ENCODE results near the gene MTA3.

Gene MTA3

DNA sequence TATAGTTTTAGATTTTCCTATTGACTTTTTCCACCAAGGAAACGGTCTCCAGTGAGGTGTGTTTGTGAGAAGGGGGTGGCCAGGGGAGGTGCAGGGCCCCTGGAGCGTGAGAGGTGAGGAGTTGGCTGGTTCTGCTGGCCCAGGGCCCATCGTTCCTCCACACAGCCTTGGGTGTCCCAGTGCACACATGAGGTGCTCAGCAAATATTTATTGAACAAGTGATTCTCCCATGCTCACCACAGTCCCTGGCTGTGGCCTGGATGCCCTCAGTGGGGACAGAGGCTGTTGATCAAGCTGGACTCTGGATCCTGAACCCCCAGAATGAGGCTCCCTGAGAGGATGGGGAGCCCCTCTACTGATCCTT, 219.0 kb downstream of the MTA3 start:
- DNase-seq (ENCODE audit: low read depth): no peak

DNA sequence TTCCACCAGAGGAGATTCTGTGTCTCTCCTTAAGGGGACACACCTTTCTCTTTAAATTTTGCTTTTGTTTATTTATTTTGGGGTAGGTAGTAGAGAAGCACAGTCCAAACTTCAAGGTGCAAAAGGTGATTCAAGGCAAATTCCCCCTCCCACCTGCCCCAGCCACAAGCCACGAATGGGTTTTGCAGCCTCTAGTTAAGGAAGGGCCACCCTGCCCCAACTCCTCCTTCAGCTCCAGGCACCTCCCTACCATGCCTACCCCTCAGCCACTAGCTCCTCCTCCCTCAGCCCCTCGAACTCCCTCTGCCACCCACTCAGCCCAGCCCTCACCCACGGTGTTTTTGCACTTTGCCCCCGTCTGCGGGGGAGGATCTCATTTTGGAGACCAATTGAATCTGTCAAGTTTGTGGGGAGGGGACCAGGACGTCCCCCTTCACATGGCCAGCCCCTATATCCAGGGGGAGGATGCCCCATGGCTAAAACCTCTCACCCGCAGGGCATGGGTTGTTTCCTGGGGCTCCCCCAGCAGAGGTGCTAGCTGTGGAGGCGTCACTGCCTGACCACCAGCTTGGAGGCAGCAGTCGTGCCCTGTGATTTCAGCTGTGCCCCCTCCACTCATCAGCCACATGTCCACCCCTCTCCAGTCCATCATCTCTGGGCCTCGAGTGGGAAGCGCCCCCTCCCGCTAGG, 219.5 kb downstream of the MTA3 start:
- DNase-seq (ENCODE audit: low read depth): no peak

DNA sequence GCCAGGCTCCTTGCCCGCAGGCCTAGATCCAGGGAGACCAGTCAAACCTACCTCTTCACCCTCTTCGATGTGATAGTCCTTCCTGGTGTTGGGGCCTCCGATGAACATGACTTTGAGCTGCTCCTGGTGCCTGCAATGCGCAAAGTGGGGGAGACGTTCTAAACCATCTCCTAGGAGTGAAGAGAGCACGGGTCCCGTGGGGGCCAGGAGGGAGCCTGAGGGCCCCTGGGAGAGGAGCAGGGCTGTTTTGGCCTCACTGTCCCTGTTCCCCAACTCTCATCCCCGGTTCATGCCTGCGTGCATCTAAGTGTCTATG, 220.0 kb downstream of the MTA3 start:
- DNase-seq (ENCODE audit: low read depth): no peak

DNA sequence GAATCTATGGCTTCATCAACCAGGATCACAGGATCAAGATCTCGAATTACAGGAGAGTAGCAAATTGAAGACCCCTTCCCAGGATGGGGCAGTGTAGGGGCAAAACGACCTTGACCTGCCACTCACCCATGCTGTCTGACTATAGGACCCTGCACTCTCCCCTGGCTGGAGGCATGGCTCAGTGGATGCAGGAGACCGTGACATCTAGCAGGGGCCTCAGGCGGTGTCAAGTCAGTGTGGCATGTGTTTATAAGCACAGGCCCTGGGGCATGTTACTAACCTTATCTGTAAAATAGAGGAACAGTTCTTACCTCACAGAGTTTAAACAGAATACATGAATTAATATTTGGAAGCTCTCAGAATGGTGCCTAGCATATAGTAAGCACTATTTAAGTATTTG, 220.4 kb downstream of the MTA3 start:
- no peak for DNase-seq (ENCODE audit: low read depth)

DNA sequence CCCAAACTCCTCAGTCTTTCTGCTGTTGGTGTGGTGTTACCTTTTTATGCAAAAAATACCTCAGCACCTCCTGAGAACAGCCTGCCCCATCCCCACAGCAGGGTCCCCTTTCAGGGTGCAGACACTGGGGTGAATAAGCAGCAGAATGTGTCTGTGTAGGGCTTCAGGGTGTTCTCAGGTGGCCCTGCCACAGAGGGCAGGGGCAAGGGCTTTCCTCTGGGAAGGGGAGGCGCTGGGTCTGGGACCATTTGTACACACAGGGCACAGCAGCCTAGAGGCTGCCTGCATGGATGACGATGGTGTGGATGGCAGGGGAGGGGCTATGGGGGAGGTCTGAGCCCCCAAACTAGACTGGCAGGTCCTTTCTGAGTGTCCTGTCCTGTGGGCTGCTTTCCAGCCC, 221.3 kb downstream of the MTA3 start:
- DNase-seq (ENCODE audit: low read depth): no peak

DNA sequence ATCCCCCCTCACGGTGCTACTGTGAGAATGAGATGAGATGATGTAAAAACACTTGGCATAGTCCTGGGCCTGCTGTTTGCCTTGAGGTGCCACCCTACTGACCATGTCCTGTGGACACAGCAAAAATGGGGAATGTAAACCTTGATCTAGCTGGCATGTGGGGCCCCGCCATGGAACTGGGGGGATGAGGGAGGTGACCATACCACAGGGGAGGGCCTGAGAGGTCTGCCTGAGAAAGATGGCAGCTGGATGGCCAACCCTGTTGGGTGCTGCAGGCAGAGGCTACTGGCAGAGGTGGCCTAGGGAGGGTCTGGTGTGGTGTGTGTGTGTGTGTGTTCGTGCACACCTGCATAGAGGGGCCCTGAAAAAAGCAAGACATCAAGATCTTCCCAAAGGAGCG, 223.2 kb downstream of the MTA3 start:
- no peak for DNase-seq (ENCODE audit: low read depth)

DNA sequence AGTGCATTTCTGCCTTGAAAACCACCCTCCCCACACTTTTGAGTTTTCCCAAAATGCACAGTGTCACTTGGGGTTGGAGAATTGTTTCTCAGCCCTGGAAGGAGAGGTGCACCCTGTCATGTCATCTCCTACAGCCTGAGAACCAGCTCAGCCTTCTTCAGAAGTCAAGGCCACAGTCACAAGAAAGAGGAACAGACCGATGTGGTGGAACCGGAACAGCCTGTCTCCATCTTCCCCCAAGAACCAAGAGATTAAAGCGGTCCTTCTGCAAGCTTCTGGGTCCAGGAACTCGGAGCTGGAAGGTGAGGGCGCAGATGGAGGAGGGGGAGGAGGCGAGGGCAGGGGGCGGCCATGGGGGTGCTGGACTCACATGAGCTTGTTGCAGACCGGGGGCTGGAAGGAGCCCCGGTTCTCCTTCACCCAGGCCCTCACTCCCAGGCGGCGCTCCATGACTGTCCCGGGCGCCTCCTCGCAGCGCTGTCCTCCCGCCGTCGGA, 223.7 kb downstream of the MTA3 start:
- DNase-seq (ENCODE audit: low read depth): no peak

DNA sequence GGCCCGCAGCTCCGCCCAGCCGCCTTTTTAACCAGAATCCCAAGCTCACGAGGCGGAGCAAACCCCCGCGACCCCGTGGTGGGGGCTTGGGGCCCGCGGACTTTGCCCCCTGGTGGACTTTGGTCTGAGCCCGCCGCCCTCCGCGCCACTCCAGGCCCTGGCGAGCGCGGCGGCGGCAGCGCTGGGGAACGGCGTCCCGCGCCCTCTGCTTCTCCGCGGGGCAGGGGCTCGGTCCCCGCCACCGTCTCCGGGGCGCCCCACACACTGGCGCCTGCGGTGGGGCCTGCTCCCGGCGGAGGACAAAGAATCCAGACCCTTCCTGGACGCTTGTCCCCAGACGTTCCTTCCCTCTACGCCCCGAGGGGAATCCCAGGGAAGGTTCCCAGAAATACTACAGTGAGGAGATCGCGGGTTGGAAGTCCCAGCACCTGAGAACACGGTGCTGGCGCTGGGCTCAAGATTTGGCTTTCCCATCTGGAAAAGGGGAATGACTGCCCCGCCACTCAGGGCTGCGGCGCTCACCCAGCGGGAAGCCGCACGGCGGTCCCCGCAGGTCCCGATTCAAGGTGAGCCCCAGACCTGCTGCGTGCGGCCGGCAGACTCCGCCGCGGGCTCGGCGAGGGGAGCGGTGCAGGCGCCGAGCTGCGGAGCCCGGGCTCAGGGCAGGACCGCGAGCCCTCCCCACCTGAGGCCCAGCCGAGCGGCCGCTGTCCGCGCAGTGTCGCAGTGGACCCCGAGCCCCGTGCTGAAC, 224.3 kb downstream of the MTA3 start, which contains the start of gene HAAO:
Gene HAAO (minus strand): TSS at position 1 of the 751 bp plus-strand sequence. CDS start 47 bp downstream, outside the sequence.
- DNase-seq (ENCODE audit: low read depth): no peak

DNA sequence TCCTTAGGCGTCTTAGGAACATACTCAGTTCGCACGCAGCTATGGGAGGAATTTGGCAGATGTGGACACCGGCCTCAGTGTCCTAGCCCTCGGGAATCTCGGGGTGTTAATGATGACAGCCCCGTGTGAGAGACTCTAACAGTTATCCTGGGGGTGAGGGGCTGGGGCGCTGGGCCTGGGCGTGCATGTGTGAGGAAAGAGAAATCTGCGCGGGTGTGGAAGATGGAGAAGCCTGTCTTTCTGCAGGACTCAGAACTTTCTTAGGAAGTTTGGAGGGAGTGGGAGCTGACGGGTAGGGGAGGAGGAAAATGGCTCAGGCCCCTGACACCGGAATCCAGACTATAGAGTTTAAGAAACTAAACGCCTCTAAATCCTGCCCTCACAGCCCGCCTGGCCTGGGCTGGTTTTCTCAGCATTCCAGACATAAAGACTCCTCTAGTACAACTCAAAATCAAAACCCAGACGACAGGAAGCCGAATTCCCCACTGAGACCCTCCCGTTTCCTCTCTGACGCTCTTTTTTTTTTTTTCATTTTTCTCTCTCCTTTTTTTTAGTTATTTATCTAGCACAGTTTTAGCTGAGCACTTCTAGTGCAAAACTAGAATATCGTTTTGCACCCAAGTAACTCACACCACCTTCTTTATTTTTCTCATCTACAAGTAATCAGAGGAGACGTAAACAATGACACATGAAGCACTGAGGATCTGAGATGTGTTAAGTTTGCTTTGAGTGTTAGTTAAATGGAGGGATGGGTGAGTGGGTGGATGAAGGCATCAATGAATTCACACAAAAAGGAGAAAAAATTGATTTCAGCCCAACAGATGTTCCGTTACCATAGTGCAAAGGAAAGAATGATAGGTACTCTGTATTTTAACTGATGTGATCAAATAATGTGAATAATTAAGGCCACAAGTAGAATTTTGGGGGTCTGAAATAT, 225.2 kb downstream of the MTA3 start:
- no peak for DNase-seq (ENCODE audit: low read depth)

DNA sequence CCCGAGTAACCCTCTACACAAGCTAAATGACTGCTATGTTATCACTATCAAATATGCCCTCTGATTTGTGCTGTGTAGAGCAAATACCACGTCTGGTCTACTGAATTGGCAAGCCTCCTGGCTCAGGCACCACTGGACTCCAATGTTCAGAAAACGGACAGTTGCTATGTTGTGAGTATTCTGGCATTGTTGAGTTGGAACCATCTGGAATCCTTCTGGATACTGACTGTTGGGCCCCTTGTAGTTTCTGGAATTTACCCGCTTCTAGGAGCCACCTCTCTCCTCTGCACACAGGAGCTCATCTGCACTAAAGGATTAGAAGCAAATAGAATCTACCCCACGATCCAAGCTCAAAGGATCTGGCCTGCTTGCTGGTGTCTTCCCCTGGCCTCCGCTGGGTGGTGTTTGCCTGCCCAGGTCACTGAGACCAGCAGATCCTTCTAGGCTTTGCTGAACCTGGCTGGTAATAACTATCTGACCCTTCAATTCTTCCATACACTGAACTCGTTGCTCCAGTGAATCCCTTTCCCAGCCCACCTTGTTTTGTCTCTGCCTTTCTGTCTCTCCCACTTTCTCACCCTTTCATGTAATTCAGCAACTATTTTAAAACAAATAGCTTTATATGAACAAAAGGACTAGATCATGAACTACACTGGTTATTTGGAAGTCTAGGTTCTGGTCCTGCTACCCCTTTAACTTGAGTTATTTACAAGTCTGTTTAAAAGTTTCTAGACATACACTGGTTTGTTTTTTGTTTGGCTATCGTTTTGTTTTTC, 226.0 kb downstream of the MTA3 start:
- DNase-seq (ENCODE audit: low read depth): no peak

DNA sequence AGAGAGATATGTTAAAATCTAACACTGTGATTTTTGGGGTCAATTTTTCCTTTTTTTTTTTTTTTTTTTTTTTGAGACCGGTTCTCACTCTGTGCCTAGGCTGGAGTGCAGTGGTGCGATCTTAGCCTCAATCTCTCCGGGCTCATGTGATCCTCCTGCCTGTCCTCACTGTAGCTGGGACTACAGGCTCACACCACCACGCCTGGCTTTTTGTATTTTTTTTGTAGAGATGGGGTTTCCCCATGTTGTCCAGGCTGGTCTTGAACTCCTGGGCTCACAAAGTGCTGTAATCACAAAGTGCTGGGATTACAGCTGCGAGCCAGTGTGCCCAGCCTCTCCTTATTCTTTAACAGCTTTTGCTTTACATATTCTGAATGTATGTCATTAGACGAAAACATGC, 226.8 kb downstream of the MTA3 start:
- DNase-seq (ENCODE audit: low read depth): no peak

DNA sequence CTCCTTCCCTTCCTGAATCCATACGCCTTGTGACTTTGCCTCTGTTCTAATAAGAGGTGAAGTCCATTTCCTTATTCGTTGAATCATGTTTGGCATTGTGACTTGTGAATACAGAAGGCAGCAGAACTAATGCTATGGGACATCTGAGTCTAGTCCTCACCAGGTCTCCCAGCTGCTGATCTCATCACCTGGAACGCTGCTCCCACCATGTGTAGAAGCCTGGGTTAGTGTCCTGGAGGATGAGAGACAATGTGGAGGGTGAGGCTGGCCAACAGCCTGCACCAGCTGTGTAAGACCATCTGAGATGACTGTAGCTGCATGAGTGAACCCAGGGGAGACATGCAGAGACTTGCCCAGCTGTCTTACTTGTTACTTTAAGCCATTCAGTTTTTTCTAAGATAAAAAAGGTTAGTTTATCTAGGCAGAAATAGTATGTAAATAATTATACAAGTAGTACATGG, 227.4 kb downstream of the MTA3 start:
- DNase-seq (ENCODE audit: low read depth): no peak

DNA sequence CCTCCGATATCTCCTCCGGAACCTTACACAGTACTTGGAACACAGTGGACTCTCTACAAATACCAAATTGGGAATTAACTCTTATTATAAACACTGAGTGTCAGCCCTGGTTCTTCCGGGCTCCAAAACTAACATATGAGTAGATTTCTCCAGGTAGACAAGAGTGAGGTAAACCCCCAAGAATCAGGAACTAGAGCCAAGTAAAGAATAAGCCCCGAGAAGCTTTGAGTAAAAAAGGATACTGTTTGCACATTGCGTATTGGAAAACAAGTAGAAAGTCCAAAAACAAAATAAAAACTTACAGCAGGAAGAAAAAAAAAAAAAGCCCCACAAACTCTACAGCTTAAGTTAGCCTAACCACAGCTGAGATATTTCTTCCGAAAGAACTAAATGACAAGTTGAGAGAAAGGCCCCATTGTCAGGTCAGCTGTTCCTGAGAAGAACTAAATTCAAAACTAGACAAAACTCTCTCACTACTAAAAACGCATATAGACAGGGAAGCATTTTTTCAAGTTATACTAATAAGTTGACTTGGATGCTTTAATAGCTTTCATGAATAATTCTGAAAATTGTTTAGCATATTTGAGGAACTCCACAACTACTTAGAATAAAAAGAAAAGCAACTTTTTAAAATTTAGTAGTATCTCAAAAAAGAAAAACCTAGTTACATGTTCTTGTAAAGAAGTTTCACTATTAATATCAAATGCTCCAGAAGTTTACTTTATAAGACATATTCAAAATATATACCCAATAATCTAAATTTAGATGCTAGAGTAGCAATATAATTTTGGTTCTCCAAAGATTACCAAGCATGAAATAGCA, 228.2 kb downstream of the MTA3 start:
- DNase-seq (ENCODE audit: low read depth): no peak

DNA sequence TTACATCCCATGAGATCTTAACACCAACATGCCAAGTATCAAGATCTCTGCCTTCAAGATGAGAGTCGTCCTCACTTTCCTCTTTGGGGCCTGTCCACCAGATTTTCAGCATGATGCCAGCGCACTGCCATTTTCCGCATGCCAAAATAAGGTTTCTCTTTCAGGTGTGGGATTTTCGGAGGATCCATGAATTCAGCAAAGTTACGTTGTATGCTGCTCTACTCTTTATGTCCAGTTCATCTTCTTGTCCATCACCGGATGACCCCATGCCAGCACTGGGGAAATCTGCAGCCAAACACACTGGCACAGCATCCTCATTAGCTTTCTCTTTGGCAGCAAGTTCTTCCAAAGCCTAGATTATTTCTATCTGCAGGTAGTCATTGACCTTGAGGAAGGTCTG, 228.8 kb downstream of the MTA3 start:
- no peak for DNase-seq (ENCODE audit: low read depth)

DNA sequence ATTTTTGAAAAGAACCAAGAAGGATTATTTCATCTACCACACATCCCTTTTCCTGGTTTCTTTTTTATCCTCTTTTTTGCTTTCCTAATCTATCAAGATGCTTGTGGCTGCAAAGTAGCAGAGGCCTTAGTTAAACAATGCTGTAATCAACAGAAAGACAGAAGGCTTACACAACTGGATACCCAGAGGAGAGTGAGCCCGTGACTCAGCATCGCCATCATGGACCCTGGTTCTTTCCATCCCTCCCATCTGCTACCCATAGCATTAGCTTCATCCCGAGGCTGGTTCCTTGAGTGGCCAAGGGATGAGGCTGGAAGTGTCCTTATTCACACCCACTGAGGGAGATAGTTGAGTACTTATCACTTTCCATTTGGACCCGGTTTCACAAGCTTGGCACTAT, 231.4 kb downstream of the MTA3 start:
- DNase-seq (ENCODE audit: low read depth): no peak

DNA sequence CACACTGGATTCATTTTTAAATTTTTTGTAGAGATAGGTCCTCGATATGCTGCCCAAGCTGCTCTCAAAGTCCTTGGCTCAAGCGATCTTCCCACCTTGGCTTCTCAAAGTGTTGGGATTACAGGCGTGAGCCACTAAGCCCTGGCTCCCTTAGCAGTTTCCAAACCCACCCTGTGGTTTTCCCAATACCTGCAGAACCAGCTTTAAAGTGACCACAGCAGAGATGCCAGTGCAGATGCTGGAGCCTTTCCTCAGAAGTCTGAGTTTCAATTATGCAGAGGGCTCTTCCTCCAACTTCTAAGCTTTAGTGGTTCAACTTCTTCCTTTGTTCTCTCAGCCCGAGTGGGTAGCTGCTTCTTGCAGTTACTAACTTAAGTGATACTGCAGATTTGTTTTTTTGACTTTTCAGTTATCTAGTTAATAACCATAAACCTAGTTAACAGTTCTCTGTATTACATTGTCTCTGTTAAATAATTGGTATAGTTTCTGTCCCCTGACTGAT, 232.1 kb downstream of the MTA3 start:
- DNase-seq (ENCODE audit: low read depth): no peak

DNA sequence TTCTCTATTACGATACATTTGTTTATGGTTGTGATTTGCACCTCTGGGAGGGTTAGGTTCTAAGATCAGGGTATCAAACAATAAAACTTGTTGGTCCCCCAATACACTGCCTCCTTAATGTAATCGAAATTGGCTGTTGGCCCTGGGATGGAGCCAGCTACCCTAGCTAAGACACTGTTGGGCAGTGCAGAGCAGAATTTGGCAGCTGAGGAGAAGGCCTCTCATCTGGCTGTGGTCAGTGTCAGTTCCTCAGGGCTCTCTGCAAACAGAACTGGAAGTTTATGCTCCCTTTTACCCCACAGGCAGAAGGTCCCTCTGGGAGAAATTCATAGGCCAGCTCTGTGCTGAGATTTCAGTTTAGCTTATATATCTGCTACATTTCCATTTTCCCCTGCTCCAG, 232.5 kb downstream of the MTA3 start:
- DNase-seq (ENCODE audit: low read depth): no peak

DNA sequence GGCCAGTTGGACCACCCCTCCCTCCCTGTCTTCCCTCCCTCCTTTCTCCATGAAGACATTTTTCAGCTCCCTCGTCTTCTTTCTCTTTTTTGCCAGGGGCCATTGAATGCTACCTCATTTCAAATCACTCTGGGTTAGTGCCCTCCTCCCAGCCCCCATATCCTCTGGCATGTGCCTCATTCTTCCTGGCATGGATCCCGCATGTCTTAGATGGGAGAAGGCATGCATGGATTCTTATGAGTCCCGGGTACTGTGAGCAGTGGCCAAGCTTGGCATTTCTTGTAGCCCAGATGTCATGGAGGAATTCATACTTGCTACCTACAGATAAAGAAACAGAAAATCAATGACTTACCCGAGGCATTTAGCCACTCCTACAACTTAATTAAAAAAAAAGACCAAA, 232.9 kb downstream of the MTA3 start:
- no peak for DNase-seq (ENCODE audit: low read depth)

DNA sequence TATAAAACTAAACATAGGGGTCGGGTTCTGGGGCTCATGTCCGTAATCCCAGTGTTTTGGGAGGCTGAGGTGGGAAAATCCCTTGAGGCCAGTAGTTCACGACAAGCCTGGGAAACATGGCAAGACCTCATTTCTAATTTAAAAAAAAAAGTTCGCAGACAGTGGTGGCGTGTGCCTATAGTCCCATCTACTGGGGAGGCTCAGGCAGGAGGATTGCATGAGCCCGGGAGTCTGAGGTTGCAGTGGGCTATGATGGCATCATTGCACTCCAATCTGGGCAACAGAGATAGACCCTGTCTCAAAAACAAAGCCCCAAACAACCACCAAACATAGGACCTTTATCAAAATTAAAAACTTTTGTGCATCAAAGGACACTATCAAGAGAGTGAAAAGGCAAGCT, 233.7 kb downstream of the MTA3 start:
- no peak for DNase-seq (ENCODE audit: low read depth)

DNA sequence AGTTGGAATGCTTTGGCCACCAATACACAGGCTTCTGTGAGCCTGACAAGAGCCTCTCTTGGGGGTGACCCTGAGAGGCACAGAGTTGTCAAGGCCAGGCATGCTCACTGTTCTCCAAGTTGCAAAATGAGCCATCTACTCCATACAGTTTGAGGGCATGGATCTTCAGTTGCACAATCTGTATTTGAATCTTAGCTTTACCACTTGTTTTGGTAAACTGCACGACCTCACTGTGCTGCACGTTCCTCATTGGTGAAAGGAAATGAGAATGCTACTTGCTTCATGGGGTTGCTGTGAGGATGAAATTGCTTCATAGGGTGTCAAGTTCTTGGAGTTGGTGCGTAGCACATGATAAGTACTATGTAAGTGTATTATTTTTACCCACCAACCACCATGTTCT, 235.9 kb downstream of the MTA3 start:
- DNase-seq (ENCODE audit: low read depth): no peak

DNA sequence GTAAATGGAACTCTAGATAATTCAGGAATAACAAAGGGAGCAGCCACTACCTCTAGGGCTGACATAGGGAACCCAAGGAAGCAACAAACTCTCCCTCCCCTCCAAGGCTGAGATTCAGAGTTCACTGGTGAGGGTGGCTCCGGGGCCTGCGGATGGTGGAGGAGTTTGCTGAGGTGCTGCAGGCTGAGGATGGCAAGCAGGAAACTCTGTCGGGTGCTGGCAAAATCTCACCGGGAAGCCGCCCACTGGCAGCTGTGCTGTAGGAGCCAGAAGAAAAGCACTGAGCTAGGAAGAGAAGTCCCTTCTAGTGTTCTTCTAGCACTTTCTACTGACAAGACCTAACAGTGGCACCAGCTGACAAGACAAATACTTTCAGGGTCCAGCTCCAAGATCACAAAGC, 236.5 kb downstream of the MTA3 start:
- DNase-seq (ENCODE audit: low read depth): no peak

Measured in activated T-helper 9 cell treated with anti-CD3 and anti-CD28 coated beads, Interleukin-2, amount 50 U/mL, for 16 hours (primary cell).